GM20000 (cell line): ENCODE results near the gene VGF.
"Not testable (repeated sequence)": the region's sequence is repeated elsewhere in the genome, so short reads cannot be mapped to it uniquely, and the experiment has no call there.

Experiments
- DNase-seq: peaks from one replicate; pipeline ENCODE4 v3.0.0; 2012; ENCODE audit warnings: low spot score
- CTCF ChIP-seq: IDR thresholded peaks from 2 replicates; pipeline ENCODE4 v1.5.1; 2012; ENCODE audit warnings: mild to moderate bottlenecking, control low read depth; ENCODE audit errors: extremely low read depth, missing control alignments

The VGF gene

GRCh38 chr7:101138213-101138870 lies 27.0 kb downstream of the VGF start:
- peak; percentile 29 for TF ChIP-seq CTCF
- DNase-seq: peak; percentile 72

- DNase-seq: no peak
- TF ChIP-seq CTCF: no peak
Measured at GRCh38 chr7:101137651-101138212, 27.6 kb downstream of the VGF start.

- TF ChIP-seq CTCF: no peak
- DNase-seq: no peak
Measured at GRCh38 chr7:101134399-101134980, 30.9 kb downstream of the VGF start.

GRCh38 chr7:101133621-101134398 lies 31.6 kb downstream of the VGF start:
- DNase-seq: no peak
- no peak for TF ChIP-seq CTCF

- not testable (repeated sequence) for DNase-seq
Measured at GRCh38 chr7:101132626-101133600, 32.5 kb downstream of the VGF start.

GRCh38 chr7:101129603-101130117 lies 35.7 kb downstream of the VGF start:
- no peak for TF ChIP-seq CTCF

GRCh38 chr7:101128040-101128834 lies 37.1 kb downstream of the VGF start:
- no peak for DNase-seq
- TF ChIP-seq CTCF: no peak

More at GRCh38 chr7:101129603-101130117, 35.7 kb downstream of the VGF start:
- no peak for DNase-seq
